DMS53 treated with DMSO at 0.1 percent for 48 hours (cell line): ENCODE measurements around the gene CEP104.
A peak's percentile ranks its signal among the peaks of the same experiment; 100 is the strongest.

Experiments
- DNase-seq: peaks from one replicate; lab custom pipeline; 2025; ENCODE audit not compliant: unreplicated experiment; lab: John Stamatoyannopoulos, UW

The CEP104 gene

GRCh38 chr1:3779912-3780416 lies 77.0 kb downstream of the CEP104 start:
- no peak for DNase-seq

- no peak for DNase-seq
Measured at GRCh38 chr1:3779265-3779911, 77.6 kb downstream of the CEP104 start.

- no peak for DNase-seq
Measured at GRCh38 chr1:3778590-3779264, 78.3 kb downstream of the CEP104 start.

DNA sequence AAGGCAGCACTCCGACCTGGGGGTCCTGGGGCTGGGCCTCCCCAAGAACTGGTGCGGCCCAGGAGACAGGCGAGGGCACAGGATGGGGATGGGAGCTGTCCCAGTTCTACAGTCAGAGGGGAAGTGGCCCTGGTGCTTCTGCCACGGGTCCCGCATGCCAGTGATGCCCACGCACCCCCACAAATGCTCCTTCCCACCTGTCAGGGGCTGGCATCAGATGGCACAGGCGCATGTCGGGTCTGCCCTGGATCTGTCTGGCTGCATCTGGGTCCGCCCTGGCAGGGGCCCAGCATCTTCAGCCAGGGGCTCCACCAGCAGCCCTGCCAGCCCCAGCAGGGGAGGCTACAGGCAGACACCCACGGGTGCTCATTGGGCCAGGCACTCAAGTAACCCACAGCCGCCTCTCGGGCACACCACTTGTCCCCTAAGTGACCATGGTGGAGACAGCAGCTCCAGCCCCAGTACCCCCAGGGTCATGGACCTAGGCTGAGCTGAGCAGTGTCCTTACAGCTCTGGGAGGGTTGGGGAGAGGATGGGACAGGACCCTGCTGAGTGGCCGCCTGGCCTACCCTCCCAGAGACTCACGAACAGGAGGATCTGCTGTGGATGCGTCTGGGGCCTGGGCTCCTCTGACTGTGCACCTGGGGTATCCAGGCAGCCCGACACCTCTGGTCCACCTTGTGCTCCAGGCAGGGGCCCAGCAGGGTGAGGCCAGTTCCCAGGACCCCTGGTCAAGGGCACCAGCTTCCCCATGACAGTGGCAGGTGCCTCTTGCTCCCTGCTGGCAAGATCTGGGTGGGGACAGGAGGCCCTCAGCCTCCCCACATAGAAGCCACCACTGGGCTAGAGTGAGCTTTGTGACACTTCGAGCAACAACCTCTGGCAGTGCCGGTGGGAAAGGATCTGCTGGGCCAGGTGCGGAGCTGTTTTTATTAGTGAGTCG lies 79.1 kb downstream of the CEP104 start:
- no peak for DNase-seq

DNA sequence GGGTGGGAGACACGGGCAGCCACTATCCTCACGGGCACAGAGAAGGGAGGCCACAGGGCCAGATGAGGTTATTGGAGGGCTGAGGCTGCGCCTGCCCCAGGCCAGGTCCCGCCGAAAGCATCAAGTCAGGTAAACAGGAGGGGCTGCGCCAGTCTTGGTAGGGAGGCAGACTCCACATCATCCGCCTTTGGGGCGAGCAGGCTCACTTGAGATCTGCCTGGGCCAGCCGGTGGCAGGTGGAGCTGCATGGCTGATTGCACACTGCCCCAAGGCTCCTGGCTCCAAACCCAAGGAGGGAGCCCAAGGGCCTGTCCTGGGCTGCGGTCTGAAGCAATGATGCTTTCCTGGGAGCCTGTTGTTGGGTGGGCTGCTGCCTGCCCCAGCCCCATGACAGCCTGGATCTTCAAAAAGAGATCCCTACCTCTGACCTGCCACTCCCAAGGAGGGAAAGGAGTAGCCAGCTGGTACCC lies 79.9 kb downstream of the CEP104 start:
- DNase-seq, result no peak

DNA sequence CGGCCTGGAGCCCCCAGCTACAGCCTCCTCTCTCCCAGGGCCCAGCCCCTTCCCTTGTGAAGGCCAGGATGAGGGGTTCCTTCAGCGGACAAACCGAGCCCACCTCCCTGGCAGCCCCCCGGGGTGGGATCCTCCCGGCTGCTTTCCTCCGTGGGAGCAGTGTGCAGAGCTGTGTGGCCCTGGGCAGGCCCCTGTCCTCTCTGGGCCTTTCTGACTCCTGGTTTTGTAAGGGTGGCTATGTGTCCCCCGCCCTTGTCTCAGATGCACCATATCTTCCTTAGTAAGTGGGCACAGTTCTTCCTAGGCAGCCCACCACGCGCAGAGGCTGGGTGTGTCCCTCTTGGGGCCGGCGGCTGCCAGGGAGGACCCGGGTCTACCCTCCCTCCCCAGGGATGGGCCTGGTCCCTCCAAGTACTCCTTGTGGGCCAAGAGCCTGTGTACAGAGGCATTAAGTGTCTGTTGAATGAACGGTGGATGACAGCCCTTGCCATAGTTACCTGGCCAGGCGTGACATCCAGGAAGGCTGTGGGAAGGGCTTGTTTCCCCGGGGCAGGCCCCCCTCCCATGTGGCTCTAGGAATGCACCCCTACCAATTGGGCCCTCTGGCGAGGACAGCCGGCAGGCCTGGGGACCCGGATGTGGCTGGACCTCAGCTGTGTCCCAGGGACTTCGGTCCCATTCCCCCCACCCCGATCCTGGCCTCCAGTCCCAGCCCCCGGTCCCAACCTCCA lies 80.6 kb downstream of the CEP104 start:
- peak; percentile 65 for DNase-seq

- DNase-seq, result peak; percentile 88
Measured at GRCh38 chr1:3775490-3776230, 81.4 kb downstream of the CEP104 start.

DNA sequence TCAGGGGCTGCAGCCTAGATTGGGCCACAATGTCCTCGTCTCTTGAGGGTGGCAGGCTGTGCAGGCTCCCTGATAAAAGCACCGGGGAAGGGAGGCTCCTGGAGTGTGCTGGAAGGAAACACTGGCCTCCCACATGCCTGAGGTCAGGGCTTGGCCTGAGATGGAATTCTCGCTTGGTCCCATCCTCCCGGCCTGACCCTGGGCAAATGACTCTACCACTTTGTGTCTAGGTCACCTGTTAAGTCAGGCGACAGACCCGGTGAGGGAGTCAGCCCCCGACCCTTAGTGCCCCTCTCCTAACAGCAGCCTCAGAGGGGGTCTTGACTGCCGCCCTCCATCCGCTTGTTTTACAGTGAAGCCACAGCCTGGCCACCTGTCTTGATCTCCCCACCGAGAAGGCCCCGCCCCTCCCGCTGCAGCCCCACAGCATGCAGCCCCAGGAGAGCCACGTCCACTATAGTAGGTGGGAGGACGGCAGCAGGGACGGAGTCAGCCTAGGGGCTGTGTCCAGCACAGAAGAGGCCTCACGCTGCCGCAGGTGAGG lies 82.0 kb downstream of the CEP104 start:
- DNase-seq, result no peak

GRCh38 chr1:3774276-3774945 lies 82.6 kb downstream of the CEP104 start:
- no peak for DNase-seq

GRCh38 chr1:3773572-3774275 lies 83.3 kb downstream of the CEP104 start:
- no peak for DNase-seq

- DNase-seq, result no peak
Measured at GRCh38 chr1:3772715-3773571, 84.1 kb downstream of the CEP104 start, which contains the start of gene SMIM1. Gene SMIM1 (plus strand): TSS chr1:3772749. CDS start chr1:3775374, 2,625 bp downstream.

DNA sequence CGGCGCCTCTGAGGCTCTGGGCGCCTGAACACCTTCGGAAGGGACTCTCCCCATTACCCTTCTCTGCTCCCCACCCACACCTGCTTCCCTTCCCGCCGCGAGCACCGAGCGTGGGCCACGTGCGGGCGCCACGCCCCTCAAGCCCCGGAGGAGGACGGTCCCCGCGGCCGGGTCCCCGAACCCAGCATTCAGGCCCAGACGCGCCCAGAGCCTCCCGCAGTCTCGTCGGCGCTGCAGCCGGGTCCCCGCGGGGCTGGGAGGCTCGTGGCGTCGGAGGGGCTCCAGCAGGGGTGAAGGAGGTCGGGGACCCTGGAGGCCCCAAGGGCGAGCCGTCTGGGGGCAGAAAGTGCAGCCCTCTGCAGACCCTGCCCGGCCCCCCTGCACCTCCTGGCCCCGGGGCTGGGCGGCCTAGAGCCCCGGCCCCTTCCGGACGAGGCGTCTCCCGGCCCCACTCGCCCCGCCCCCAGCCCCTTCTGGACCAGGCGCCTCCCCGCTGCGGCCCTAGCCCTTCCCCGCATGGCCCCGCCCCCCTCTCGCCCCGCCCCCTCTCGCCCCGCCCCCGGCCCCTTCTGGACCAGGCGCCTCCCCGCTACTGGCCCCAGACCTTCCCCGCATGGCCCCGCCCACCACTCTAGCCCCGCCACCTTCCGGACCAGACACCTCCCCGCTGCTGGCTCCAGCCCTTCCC lies 84.8 kb downstream of the CEP104 start:
- DNase-seq, result peak; percentile 58

DNA sequence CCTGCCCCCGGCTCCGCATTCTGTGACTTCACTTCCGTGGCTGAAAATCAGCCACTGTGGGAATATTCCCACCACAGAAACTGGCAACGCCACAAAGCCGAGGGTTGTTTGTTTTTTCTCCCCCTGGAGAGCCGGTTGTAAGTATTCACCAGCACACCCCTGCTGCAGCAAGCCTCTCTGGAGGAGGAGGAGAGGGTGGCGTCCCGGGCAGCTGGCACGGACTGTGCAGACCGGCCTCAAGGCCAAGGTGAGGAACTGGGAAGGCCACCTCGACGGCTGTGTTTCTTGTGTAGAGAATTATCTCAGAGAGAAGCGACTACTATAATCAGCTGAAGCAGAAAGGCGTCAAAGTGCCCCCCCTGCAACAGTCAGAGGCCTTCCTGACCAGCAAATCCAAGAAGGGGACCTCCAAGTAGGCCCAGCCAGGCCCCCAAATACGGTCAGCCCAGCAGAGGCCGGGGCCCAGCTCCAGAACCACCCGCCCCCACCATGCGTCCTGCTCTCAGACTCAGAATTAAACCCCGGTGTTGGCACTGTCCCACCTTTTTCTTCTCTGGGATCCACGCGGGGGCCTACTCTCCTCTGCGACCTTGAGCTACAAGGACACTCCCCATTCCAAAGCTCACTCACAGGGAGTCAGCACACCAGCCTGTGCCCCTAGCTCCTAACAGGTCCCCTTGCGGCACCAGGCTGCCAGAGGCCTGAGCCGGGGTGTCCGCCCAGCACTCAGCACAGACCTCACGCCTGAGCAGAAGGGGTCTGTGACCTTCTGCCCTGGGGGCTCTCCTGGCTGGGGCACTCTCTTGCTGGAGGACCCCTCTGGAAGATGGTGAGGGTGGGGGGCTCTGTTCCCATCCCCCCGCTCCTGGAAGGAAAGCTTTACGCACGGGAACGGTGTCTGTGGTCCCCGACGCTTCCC lies 85.6 kb downstream of the CEP104 start:
- DNase-seq, result no peak

DNA sequence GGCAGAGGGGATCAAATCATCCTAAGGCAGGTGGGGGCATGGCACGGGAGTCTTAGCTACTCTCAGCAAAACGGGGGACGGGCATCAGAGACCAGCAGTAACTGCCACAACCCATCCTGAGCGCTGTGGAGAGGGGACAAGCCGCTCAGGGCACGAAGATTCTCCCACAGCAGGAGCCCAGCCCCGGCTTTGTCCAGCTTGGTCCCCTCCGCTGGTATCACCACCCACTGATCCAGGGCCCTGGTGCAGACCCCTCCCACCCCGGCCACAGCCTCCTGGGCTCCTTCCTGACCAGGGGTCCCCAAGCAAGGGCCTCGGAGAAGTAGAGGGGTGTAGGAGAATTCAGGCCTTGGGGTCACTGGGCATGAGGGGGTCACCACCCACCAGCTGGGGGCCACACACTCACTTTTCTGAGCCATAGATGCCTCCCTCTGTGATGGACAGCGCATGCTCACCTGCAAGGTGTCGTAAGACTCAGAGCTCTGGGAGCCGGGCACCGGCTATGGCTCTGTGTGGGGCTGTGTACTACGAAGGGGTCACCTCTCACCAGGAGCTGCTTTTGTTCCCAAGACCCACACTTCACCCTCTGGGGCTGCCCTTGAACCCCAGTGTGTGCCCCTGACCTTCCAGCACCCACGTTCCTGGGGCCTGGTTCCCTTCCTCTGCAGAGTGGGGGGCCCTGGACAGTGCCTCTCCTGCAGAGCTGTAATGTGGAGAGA lies 86.8 kb downstream of the CEP104 start:
- DNase-seq, result no peak

GRCh38 chr1:3768811-3769390 lies 88.1 kb downstream of the CEP104 start:
- no peak for DNase-seq
